Mucosa of gallbladder (tissue), 1 donor: ENCODE measurements around the gene ANO9. TPM values are rescaled to one million over a fixed set of nuclear protein-coding genes. Genes with fewer than 3 reads are reported as not detected.

Experiments
- DNase-seq: peaks from one replicate; pipeline ENCODE4 v3.0.0-alpha.2; 2020; ENCODE audit warnings: low spot score
- total RNA-seq: library from RNA; stranded (reverse); gene quantifications from one replicate; pipeline ENCODE4 v1.2.1, GENCODE V29; 2021
- donor health status: DM: no; HTN: no; CAD: no.

ANO9 gene
- total RNA-seq, 1 donor from 2014 or later: 49.3 TPM

- DNase-seq: no peak
These were observed 11.2 kb upstream of the ANO9 start for GRCh38 chr11:452916-453527.

GRCh38 chr11:452203-452744 is 10.5 kb upstream of the ANO9 start:
- DNase-seq: no peak

GRCh38 chr11:451738-452137 is 9.9 kb upstream of the ANO9 start:
- no peak for DNase-seq

- DNase-seq: peak; percentile 79
These were observed 9.1 kb upstream of the ANO9 start for GRCh38 chr11:450809-451451.

- peak; percentile 96 for DNase-seq
These were observed 8.3 kb upstream of the ANO9 start, which contains the start of gene PTDSS2 for GRCh38 chr11:449889-450808. PTDSS2 (plus strand) TSS chr11:450279; CDS start chr11:450456, 177 bp downstream.

GRCh38 chr11:447923-448731 is 6.3 kb upstream of the ANO9 start:
- peak; percentile 95 for DNase-seq

GRCh38 chr11:446891-447290 is 5.1 kb upstream of the ANO9 start:
- no peak for DNase-seq

- no peak for DNase-seq
These were observed 4.2 kb upstream of the ANO9 start for GRCh38 chr11:445765-446588.

- no peak for DNase-seq
These were observed 2.8 kb upstream of the ANO9 start for GRCh38 chr11:444396-445144.

- no peak for DNase-seq
These were observed 1.9 kb upstream of the ANO9 start for GRCh38 chr11:443542-444199.

GRCh38 chr11:442611-443081 is 835 bp upstream of the ANO9 start:
- no peak for DNase-seq

GRCh38 chr11:441043-441417 is 781 bp downstream of the ANO9 start:
- DNase-seq: no peak

- no peak for DNase-seq
These were observed 1.5 kb downstream of the ANO9 start for GRCh38 chr11:440065-441042.

- DNase-seq: no peak
These were observed 2.3 kb downstream of the ANO9 start for GRCh38 chr11:439315-440064.

- DNase-seq: no peak
These were observed 3.5 kb downstream of the ANO9 start for GRCh38 chr11:438101-438844.

- no peak for DNase-seq
These were observed 4.5 kb downstream of the ANO9 start for GRCh38 chr11:437228-437870.
